GM19372 (cell line): Measurements from ENCODE around the gene CARD8.

Experiments used
- ATAC-seq: cut with Tn5 transposase; IDR thresholded peaks from one replicate; pipeline ENCODE4 v1.9.1; 2021; ENCODE audit warnings: mild to moderate bottlenecking, low read depth, moderate library complexity; ENCODE audit not compliant: unreplicated experiment

The CARD8 gene

GRCh38 chr19:48218997-48219396, 36.7 kb downstream of the CARD8 start:
- ATAC-seq: no peak

DNA sequence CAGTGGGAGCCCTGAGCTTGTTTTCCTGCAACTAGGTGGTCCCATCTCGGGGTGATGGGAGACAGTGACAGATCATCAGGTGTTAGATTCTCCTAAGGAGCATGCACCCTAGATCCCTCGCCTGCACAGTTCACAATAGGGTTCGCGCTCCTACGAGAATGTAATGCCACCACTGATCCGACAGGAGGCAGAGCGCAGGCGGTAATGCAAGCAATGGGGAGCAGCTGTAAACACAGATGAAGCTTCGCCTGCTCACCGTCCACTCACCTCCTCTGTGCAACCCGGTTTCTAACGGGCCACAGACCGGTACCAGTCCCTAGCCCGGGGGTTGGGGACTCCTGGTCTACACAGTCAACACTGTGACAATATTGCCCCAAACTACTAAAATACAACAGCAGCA, 38.8 kb downstream of the CARD8 start:
- ATAC-seq: no peak

- ATAC-seq: no peak
Measured at GRCh38 chr19:48213959-48214358, 41.8 kb downstream of the CARD8 start.

GRCh38 chr19:48210005-48210404, 45.7 kb downstream of the CARD8 start:
- no peak for ATAC-seq

DNA sequence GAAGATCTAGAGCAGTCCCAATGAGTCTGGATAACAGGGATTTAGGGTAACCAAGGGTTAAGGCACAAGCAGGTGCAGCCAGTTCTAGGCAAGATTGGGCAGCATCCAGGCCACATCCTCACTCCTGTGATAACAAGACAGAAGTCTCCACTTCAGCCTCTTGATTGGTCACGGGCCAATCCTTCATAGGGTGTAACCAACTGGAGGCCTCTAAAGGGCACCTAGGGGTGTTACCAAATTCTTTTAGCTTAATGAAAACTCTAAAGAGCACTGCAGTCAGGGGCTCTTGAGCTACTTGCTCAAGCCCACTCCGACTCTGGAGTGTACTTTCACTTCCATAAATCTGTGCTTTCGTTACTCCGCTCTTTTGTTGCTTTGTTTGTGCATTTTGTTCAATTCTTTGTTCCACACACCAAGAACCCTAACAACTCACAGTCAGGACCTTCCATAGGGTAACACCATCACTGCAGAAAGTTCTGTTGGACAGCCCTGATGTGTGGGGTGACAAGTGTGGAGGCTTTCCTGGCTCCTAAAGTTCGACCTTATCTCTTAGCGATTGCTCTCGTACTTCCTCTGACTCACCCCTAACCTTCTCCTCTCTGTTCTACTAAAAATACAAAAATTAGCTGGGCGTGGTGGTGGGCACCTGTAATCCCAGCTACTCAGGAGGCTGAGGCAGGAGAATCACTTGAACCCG, 49.2 kb downstream of the CARD8 start:
- ATAC-seq: no peak

- ATAC-seq: peak; percentile 94
Measured at GRCh38 chr19:48203794-48204628, 51.7 kb downstream of the CARD8 start.

GRCh38 chr19:48203222-48203793, 52.4 kb downstream of the CARD8 start:
- ATAC-seq: no peak

DNA sequence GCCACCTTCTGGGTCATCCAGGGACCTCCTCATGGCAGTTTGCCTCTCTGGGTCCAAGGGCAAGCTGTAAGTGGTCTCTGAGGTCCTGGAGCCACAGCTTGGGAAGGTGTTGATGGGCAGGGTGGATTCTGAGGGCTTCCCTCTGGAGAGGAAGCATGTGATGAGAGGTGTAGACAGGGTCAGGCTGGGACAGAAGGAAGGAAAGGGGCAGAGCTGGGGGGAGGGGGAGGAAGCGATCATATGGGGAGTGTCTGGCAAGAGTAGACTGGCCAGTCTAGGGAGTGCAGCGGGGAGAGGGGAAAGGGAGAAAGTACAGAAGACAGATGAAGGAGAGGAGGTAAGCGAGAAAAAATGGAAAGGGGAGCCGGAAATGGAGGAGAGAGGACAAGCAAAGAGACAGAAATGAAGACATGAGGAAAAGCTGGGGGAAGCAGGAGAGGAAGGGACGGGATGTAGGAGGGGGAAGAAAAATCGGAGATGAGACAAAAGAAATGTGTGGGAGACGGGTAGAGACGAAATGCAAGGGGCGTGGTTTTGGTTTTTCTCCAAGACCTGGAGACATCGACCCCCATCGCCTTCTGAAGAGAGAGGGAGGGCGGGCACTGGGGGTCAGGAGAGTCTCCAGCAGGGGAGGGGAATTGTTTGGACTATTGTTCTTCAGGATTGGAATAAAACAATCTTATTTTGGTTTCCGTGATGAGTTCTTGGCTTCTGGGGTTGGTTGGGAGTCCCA, 58.6 kb downstream of the CARD8 start:
- ATAC-seq: no peak

- no peak for ATAC-seq
Measured at GRCh38 chr19:48196321-48196763, 59.4 kb downstream of the CARD8 start.

DNA sequence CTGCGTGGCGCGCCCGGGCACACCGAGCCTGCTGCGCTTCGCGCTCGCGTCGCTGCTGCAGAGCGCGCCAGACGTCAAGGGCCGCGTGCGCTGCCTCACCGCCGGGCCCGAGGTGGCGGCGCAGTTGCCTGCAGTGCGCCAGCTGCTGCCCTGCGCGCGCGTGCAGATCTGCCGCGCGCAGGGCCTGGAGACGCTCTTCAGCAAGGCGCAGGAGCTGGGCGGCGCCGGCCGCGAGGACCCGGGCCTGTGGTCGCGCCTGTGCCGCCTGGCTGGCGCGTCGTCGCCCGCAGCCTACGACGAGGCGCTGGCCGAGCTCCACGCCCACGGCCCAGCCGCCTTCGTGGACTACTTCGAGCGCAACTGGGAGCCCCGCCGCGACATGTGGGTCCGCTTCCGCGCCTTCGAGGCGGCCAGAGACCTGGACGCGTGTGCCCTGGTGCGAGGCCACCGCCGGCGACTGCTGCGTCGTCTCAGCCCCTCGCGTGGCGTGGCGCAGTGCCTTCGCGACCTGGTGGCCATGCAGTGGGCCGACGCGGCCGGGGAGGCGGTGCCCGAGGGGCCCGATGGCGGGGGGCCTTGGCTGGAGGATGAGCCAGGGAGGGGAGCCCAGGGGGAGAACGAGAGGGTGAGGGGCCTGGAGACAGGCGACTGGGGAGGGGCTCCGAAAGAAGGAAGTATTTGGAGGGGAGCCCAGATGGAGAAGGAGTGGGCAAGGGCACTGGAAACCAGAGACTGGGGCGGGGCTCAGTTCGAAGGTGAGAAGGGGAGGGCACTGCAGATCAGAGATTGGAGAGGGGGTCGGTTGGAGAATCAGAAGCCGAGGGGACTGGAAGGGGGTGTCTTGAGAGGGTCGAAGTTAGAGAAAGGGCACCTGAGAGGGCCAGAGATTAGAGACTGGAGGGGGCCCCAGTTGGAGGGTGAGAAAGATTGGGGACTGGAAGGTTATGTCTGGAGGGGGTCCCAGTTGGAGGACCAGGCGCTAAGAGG, 60.6 kb downstream of the CARD8 start:
- ATAC-seq: no peak

- no peak for ATAC-seq
Measured at GRCh38 chr19:48194041-48194843, 61.5 kb downstream of the CARD8 start.

DNA sequence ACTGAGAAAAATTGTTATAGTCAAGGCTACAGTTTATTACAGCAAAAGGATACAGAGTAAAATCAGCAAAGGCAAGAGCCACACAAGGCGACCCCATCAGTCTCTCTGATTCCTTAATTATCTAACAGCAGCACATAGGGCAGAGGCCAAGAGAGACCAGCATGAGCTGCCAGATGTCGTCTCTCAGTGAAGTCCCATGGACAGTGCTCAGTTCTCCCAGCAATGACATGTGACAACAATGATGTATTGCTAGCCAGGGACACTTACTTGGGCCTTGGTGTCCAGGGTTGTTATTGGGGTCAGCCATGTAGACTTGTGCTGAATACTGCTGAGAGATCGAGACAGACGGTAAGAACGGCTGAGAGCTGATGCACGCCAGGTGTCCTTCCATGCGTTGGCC, 63.0 kb downstream of the CARD8 start:
- no peak for ATAC-seq

DNA sequence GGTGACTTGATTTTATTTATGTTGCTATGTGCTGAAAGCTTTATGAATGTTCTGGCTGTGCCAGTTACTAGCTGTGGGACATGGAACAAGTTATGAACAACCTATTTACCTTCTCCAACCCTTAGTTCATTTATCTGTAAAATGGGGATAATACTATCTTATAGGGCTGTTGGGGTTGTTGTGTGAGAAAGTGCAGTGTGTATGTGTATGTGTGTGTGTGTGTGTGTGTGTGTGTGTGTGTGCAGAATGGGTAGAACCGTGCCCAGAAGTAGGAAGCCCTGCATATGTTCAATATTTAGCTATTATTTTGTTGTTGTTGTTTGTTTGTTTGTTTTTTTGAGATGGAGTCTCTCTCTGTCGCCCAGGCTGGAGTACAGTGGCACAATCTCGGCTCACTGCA, 64.8 kb downstream of the CARD8 start:
- no peak for ATAC-seq

DNA sequence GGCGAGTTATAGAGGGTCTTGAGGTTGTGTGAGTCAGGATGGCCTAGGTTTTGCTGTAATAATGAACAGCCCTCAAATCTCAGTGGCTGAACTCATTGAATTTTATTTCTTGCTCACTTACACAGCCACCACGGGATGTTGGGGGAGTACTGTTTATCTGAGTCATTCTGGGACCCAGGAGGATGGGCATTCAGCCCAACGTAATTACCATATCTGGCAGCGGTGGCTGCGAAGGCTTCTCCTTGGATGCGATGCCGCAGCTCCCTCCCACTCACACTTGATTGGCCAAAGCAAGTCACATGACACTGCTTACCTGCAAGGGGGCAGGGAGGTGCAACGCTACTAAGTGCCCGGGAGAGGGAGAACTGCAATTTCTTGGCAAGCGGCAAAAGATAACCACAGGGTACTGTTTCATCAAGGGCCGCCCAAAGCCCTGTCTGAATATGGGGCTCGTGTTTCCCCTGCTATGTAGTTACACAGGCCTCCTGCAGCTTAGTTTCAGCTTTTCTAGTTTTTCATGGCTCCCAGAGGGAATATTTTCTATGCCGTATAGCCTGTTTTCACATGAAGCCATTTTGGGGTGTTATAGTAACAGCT, 65.3 kb downstream of the CARD8 start:
- ATAC-seq: no peak

- ATAC-seq: no peak
Measured at GRCh38 chr19:48186541-48186991, 69.1 kb downstream of the CARD8 start.

GRCh38 chr19:48186015-48186414, 69.7 kb downstream of the CARD8 start:
- ATAC-seq: no peak

- ATAC-seq: no peak
Measured at GRCh38 chr19:48183356-48183755, 72.4 kb downstream of the CARD8 start.

DNA sequence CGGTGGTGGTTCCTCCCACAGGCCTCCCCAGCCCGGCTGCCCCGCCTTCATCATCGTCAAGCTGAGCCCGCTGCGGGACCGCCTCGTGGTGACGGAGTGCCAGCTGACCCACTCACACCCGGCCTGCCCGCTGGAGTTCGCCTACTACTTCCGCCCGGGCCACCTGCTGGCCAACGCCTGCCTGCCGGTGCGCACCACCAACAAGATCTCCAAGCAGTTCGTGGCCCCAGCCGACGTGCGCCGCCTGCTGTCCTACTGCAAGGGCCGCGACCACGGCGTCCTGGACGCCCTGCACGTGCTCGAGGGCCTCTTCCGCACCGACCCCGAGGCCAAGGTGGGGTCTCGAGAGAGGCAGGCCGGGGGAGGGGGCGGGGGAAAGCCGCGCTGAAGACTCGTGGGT, 73.3 kb downstream of the CARD8 start:
- ATAC-seq: no peak
